Testis (tissue), 3 donors: ENCODE results near the gene RNASE1. TPM values are rescaled to one million over a fixed set of nuclear protein-coding genes. Genes with fewer than 3 reads are reported as not detected.
A peak's percentile ranks its signal among the peaks of the same experiment; 100 is the strongest.

Experiments
- DNase-seq: peaks from one replicate; pipeline ENCODE4 v3.0.0-alpha.2; 2019
- H3K27ac ChIP-seq, 2 donors: fragments of 200-600 bp; sonication (generic); one replicate each; pipeline ENCODE4 v1.5.1; 2019
- H3K27me3 ChIP-seq: fragments of 200-600 bp; sonication (generic); one replicate; pipeline ENCODE4 v1.5.1; 2019
- H3K36me3 ChIP-seq: fragments of 200-600 bp; sonication (generic); one replicate; pipeline ENCODE4 v1.5.1; 2017; ENCODE audit warnings: low read depth; ENCODE audit errors: missing control alignments
- H3K4me1 ChIP-seq: fragments of 200-600 bp; sonication (generic); one replicate; pipeline ENCODE4 v1.5.1; 2019
- H3K4me3 ChIP-seq, 2 donors: fragments of 200-600 bp; sonication (generic); one replicate each; pipeline ENCODE4 v1.5.1; 2017 to 2019
- H3K9me3 ChIP-seq: fragments of 200-600 bp; sonication (generic); one replicate; pipeline ENCODE4 v1.5.1; 2017
- CTCF ChIP-seq, 3 experiments: fragments of 450-650 bp in 2 of 3; fragments of 200-600 bp in 1 of 3; sonication (generic) in 1 of 3; IDR thresholded peaks; one replicate each; pipeline ENCODE4 v1.5.1; 2016 to 2019; ENCODE audit warnings: antibody characterized with exemption in 3 of 3, mild to moderate bottlenecking in 2 of 3, moderate library complexity in 1 of 3
- POLR2A ChIP-seq: fragments of 450-650 bp; IDR thresholded peaks from one replicate; pipeline ENCODE4 v1.6.1; 2017; ENCODE audit warnings: antibody characterized with exemption, mild to moderate bottlenecking, moderate library complexity
- WGBS, 2 donors: methylation state at CpG; one replicate each; pipeline ENCODE4 v1.1.5; 2018; 5-methylcytosine and 5-hydroxymethylcytosine counted together
- intact Hi-C: fragments of 100-400 bp; cut with DNase I; formaldehyde crosslinking; loops from one replicate; pipeline ENCODE4 v1.15.1; 2023; ENCODE audit warnings: low total_unique reads
- polyA plus RNA-seq: library from polyadenylated mRNA; stranded (reverse); fragments of 350-450 nt; fragmentation: Illumina TruSeq; extraction: RNeasy Lipid Tissue Mini Kit (QIAGEN cat#74804); gene quantifications from one replicate; pipeline ENCODE4 v1.2.3, GENCODE V29; 2014; ENCODE audit warnings: low read depth, low replicate concordance; ENCODE audit not compliant: insufficient read depth
- total RNA-seq, 2 donors: library from RNA; depleted of rRNA; stranded (reverse); fragments of >200 nt; gene quantifications; one replicate each; pipeline ENCODE4 v1.2.3, GENCODE V29; 2016

Gene RNASE1
- total and polyA plus RNA-seq, 3 donors from 2014 or later, result 1,880 to 2,939 (median 2,192) TPM

- H3K36me3 ChIP-seq, result no peaks in the 10 kb centered on the region
- peak overlapping the region in 1 of 2 donors; percentile 10 for H3K4me3 ChIP-seq
- H3K27me3 ChIP-seq, result no peaks in the 10 kb centered on the region
- no peaks in the 10 kb centered on the region for H3K4me1 ChIP-seq
- H3K27ac ChIP-seq, result peak overlapping the region in 1 of 2 donors; percentile 30
- no peak for DNase-seq
- WGBS, 2 donors, result 59 to 62% methylated on average over 4 of the region's 4 CpGs
- H3K9me3 ChIP-seq, result no peaks in the 10 kb centered on the region
- TF ChIP-seq POLR2A, result no peak
- TF ChIP-seq CTCF (IDR thresholded peaks at IDR 0.05), result no peak
- intact Hi-C loops, result no loop called here
Measured at GRCh38 chr14:20781803-20782202, 20.8 kb downstream of the RNASE1 start.

GRCh38 chr14:20775901-20776300 is 26.7 kb downstream of the RNASE1 start:
- Histone ChIP-seq H3K4me1 (no peaks in the 10 kb centered on the region), H3K36me3 (no peaks in the 10 kb centered on the region), H3K27me3 (no peaks in the 10 kb centered on the region), H3K9me3 (no peaks in the 10 kb centered on the region), H3K4me3 (no peak overlapping the region), H3K27ac (no peak overlapping the region)
- 91 to 100% methylated on average over 1 of the region's 1 CpG for WGBS, 2 donors
- TF ChIP-seq POLR2A (no peak), CTCF (IDR thresholded peaks at IDR 0.05) (no peak)
- DNase-seq, result no peak
- intact Hi-C loops, result no loop called here

DNA sequence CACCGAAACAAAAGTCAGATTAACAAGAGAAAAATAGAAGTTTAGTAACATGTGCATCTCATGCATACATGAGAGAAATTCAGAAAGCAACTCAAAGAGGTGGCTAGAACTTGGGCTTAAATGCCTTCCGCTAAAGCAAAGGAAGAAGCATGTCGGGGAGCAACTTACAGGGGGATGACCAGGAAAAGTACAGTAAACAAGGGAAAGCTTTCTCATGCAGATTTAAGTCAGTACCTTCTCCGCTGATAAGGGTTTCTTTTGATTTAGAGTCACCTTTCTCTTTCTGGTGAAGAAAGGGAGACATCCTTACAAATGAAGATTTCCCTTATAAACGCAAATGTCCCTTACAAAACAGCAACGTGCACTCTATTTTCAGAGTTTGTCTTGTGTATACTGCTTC is 27.6 kb downstream of the RNASE1 start:
- no peaks in the 10 kb centered on the region for H3K36me3 ChIP-seq
- TF ChIP-seq CTCF (IDR thresholded peaks at IDR 0.05) (no peak), POLR2A (no peak)
- WGBS, 2 donors, result 67 to 69% methylated on average over 6 of the region's 6 CpGs

GRCh38 chr14:20774258-20774824 is 28.3 kb downstream of the RNASE1 start:
- Histone ChIP-seq H3K36me3 (no peaks in the 10 kb centered on the region), H3K4me1 (no peaks in the 10 kb centered on the region), H3K4me3 (no peak overlapping the region), H3K9me3 (no peaks in the 10 kb centered on the region), H3K27ac (no peak overlapping the region), H3K27me3 (no peaks in the 10 kb centered on the region)
- DNase-seq, result no peak
- WGBS, 2 donors, result 73 to 74% methylated on average over 5 of the region's 5 CpGs
- intact Hi-C loops, result no loop called here
- TF ChIP-seq CTCF (IDR thresholded peaks at IDR 0.05) (no peak), POLR2A (no peak)

More for the DNA sequence above, 27.6 kb downstream of the RNASE1 start:
- no peak overlapping the region for H3K4me3 ChIP-seq
- H3K9me3 ChIP-seq, result no peaks in the 10 kb centered on the region
- intact Hi-C loops, result no loop called here
- no peak overlapping the region for H3K27ac ChIP-seq
- no peak for DNase-seq
- no peaks in the 10 kb centered on the region for H3K4me1 ChIP-seq
- H3K27me3 ChIP-seq, result no peaks in the 10 kb centered on the region

DNA sequence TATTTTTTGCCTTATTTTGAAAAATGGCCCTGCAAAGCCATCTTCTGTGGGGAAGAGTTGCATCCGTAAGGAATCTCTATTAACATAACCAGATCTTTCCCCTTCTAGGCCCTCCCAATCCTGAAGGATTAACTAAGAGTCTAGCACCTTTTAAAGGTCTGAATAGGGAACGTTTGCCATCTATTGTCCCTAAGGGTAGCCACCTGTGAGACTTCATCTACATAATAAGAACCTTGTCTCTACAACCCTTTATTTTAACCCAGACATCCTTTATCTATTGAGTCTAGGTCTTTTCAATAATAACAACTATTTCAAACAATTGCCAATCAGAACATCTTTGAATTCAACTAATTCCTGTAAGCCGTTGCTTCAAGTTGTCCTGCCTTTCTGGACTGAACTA is 30.0 kb downstream of the RNASE1 start:
- DNase-seq, result no peak
- Histone ChIP-seq H3K27me3 (no peaks in the 10 kb centered on the region), H3K4me3 (no peak overlapping the region), H3K36me3 (no peaks in the 10 kb centered on the region), H3K4me1 (no peaks in the 10 kb centered on the region), H3K9me3 (no peaks in the 10 kb centered on the region), H3K27ac (no peak overlapping the region)
- WGBS, 2 donors, result 77 to 79% methylated on average over 3 of the region's 3 CpGs
- intact Hi-C loops, result no loop called here
- TF ChIP-seq CTCF (IDR thresholded peaks at IDR 0.05) (no peak), POLR2A (no peak)
